GM12874 (cell line): ENCODE data around the gene NPTX2.

Experiments
- TF ChIP-seq, protein P1 (sequence below): IDR thresholded peaks from 2 replicates; pipeline ENCODE4 v1.5.1; 2011; ENCODE audit warnings: low read depth, mild to moderate bottlenecking, control low read depth, low read length, moderate library complexity; ENCODE audit not compliant: insufficient read depth

NPTX2 gene, protein sequence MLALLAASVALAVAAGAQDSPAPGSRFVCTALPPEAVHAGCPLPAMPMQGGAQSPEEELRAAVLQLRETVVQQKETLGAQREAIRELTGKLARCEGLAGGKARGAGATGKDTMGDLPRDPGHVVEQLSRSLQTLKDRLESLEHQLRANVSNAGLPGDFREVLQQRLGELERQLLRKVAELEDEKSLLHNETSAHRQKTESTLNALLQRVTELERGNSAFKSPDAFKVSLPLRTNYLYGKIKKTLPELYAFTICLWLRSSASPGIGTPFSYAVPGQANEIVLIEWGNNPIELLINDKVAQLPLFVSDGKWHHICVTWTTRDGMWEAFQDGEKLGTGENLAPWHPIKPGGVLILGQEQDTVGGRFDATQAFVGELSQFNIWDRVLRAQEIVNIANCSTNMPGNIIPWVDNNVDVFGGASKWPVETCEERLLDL

DNA sequence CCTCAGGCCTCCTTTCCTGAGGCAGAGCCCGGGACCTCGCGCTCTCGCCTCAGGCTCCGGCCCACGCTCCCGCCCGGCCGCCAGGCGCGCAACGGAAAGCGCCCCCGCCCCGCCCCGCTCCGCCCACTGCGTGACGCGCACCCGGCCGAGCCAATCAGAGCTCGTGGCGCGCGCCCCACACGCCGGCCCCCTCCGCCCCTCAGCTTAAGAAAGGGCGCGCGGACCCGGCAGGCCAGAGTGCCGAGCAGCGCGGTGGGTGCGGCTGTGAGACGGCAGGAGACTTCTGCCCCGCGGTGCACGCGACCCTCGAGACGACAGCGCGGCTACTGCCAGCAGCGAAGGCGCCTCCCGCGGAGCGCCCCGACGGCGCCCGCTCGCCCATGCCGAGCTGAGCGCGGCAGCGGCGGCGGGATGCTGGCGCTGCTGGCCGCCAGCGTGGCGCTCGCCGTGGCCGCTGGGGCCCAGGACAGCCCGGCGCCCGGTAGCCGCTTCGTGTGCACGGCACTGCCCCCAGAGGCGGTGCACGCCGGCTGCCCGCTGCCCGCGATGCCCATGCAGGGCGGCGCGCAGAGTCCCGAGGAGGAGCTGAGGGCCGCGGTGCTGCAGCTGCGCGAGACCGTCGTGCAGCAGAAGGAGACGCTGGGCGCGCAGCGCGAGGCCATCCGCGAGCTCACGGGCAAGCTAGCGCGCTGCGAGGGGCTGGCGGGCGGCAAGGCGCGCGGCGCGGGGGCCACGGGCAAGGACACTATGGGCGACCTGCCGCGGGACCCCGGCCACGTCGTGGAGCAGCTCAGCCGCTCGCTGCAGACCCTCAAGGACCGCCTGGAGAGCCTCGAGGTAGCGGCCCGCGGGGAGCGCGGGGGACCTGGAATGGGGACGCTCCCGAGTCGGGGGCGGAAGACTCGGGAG lies at the start of gene NPTX2:
Gene NPTX2 (plus strand): TSS at position 235 of the 909 bp plus-strand sequence. CDS start 177 bp downstream, at position 412.
- TF ChIP-seq, protein P1, sequence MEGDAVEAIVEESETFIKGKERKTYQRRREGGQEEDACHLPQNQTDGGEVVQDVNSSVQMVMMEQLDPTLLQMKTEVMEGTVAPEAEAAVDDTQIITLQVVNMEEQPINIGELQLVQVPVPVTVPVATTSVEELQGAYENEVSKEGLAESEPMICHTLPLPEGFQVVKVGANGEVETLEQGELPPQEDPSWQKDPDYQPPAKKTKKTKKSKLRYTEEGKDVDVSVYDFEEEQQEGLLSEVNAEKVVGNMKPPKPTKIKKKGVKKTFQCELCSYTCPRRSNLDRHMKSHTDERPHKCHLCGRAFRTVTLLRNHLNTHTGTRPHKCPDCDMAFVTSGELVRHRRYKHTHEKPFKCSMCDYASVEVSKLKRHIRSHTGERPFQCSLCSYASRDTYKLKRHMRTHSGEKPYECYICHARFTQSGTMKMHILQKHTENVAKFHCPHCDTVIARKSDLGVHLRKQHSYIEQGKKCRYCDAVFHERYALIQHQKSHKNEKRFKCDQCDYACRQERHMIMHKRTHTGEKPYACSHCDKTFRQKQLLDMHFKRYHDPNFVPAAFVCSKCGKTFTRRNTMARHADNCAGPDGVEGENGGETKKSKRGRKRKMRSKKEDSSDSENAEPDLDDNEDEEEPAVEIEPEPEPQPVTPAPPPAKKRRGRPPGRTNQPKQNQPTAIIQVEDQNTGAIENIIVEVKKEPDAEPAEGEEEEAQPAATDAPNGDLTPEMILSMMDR: no peak

DNA sequence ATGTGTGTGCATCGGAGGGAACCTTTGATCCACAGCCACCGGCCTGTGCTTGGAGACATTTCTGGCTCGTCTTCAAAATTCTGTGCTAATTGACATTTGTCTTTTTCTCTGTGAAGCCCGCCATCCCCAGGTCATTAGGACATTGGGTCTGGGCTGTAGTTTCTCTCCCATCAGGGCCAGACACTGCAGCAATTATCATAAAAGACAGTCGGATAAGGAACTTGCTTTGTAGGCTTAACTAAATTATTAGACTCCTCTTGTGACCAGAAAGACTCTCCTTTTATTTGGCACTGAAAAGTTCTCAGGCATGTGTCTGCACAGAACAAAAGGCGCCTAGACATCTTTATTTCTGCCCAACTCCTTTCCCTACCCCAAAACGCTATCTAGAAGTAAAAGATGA lies 49.1 kb upstream of the NPTX2 start:
- TF ChIP-seq, protein P1: no peak

DNA sequence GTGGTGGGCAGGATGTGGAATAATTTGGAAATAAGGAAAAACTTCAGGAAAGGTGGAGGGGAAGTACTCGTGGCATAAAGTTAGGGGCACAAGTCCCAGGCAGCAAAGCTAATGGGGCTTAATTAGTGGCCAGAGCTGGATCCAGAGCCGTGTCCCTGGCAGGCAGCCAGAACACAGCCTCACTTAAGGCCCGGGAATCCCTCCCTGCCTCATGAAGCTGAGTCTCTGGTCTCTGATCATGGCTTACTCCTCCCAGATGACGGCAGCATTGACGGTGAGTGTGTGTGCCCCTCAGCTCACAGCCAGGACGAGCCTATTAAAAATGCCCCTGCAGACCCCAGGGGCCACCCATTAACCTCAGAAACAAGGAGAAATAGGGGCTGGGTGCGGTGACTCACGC lies 48.2 kb upstream of the NPTX2 start:
- TF ChIP-seq, protein P1: no peak

DNA sequence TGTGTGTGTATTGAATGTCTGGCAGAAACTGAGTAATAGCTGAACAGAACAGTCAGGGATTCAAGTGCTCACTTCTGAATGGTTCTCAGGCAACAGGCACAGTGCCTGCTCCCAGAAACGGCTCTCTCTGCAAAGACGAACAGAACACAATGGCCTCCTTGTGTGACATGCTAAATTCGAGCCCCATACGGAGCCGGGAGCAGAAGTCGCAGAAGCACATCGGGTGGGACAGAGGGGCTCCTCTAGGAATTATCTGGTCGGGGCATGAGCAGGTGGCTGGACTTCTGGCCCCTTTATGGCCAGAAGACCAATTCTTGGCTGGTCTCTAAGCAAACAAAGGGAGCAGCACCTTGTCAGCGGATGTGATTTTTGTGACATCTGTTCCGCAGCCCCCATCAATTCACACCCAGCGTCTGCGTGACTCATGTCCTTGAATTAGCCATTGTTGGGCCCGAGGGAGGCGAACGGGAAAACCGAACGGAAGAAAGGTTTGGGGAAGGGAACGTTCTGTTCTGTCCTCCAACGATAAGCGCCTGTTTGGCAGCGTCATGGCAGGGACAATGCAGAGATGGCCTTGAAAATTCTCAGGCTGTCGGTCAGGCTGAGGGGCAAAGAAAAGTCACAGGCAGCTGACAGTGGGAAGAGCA lies 47.3 kb upstream of the NPTX2 start:
- TF ChIP-seq, protein P1: no peak

DNA sequence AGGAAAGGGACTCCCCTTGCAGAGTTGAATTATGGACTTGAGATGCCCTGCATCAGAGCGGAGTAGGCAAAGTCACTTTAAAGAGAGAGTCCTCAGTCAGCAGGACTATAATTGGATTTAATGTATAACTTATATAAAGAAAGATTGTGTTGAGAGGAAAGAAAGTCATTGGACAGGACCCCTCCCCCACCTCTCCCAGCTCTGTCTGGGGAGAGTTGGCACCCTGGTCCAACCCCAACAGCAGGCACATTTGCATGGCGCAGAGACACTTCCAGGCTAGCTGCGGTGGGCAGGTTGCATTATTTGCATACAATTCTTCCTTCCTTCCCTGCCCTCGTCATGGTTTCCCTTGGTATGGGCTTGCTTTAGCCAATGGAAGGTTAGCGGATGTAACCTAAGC lies 46.1 kb upstream of the NPTX2 start:
- TF ChIP-seq, protein P1: no peak

DNA sequence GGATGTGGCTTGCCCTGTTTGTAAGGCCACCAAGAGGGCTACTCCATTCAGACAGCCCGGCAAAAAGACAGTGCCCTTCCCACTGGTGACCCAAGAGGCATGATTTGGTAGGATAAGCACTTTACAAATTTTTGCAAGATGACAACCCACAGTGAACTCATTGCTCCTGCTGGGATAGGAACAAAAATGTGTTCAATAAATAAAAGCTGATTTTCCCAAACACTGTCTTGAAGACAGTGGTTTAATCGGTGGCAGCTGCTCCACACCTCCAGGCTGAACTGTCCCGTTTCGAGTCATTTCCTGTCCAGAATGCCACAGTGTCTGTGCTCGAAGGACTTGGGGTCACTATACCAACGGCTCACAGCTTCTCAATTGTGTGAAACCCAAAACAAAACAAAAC lies 45.1 kb upstream of the NPTX2 start:
- TF ChIP-seq, protein P1: no peak

DNA sequence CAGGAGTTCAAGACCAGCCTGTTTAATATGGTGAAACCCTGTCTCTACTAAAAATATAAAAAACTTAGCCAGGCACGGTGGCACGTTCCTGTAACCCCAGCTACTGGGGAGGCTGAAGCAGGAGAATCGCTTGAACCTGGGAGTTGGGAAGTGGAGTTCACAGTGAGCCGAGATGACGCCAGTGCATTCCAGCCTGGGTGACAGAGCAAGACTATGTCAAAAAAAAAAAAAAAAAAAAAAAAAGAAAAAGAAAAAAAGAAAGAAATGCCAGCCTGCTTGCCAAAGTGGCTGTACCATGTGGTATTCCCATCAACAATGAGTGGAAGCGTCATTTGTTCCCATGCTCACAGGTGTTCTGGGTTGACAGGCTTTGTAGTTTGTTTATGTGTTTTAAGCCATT lies 43.3 kb upstream of the NPTX2 start:
- TF ChIP-seq, protein P1: no peak
